ENCODE measurements around the gene WDFY4. TPM values are rescaled to one million over a fixed set of nuclear protein-coding genes. Genes with fewer than 3 reads are reported as not detected.

The WDFY4 gene
- total RNA-seq, 1 donor from 2014 or later, result 1.6 TPM

GRCh38 chr10:48656241-48656913, 28.3 kb upstream of the WDFY4 start:
- peak; percentile 97 for ATAC-seq

GRCh38 chr10:48656914-48657305, 27.8 kb upstream of the WDFY4 start:
- no peak for ATAC-seq

GRCh38 chr10:48657416-48657815, 27.3 kb upstream of the WDFY4 start:
- no peak for ATAC-seq

GRCh38 chr10:48658243-48658974, 26.3 kb upstream of the WDFY4 start:
- ATAC-seq, result peak; percentile 42

- no peak for ATAC-seq
These were observed 25.8 kb upstream of the WDFY4 start for GRCh38 chr10:48658975-48659269.

GRCh38 chr10:48659790-48660189, 24.9 kb upstream of the WDFY4 start:
- ATAC-seq, result no peak

GRCh38 chr10:48661441-48661840, 23.2 kb upstream of the WDFY4 start:
- no peak for ATAC-seq

GRCh38 chr10:48667960-48668590, 16.6 kb upstream of the WDFY4 start:
- ATAC-seq, result peak; percentile 35

GRCh38 chr10:48670978-48671913, 13.4 kb upstream of the WDFY4 start:
- ATAC-seq, result peak; percentile 94

- peak; percentile 51 for ATAC-seq
These were observed 12.6 kb upstream of the WDFY4 start for GRCh38 chr10:48671914-48672595.

GRCh38 chr10:48672596-48673265, 11.9 kb upstream of the WDFY4 start:
- ATAC-seq, result no peak

- ATAC-seq, result no peak
These were observed 7.0 kb upstream of the WDFY4 start for GRCh38 chr10:48677625-48678024.

- peak; percentile 52 for ATAC-seq
These were observed 6.6 kb upstream of the WDFY4 start for GRCh38 chr10:48678041-48678440.

GRCh38 chr10:48681740-48682139, 2.9 kb upstream of the WDFY4 start:
- ATAC-seq, result no peak

- no peak for ATAC-seq
These were observed 2.4 kb upstream of the WDFY4 start for GRCh38 chr10:48682265-48682664.

GRCh38 chr10:48683424-48683823, 1.2 kb upstream of the WDFY4 start:
- ATAC-seq, result no peak

- peak; percentile 38 for ATAC-seq
These were observed 805 bp upstream of the WDFY4 start for GRCh38 chr10:48683868-48684267.

GRCh38 chr10:48684463-48684791, 246 bp upstream of the WDFY4 start:
- ATAC-seq, result no peak

GRCh38 chr10:48685731-48686130, 1.1 kb downstream of the WDFY4 start:
- ATAC-seq, result no peak

- peak; percentile 10 for ATAC-seq
These were observed 6.4 kb downstream of the WDFY4 start for GRCh38 chr10:48690791-48691660.
